Osteocyte (in vitro differentiated cells): ENCODE results near the gene GRID1. TPM values are rescaled to one million over a fixed set of nuclear protein-coding genes. Genes with fewer than 3 reads are reported as not detected.

Experiments used
- DNase-seq: peaks from one replicate; pipeline ENCODE4 v3.0.0; 2021; ENCODE audit warnings: mixed read lengths; ENCODE audit not compliant: unreplicated experiment; ENCODE audit errors: extremely low spot score
- H3K27ac Mint-ChIP-seq: one replicate; pipeline ENCODE4 v1.8.0; 2021; ENCODE audit warnings: mild to moderate bottlenecking, mixed read lengths; ENCODE audit not compliant: unreplicated experiment
- H3K27me3 Mint-ChIP-seq: one replicate; pipeline ENCODE4 v1.8.0; 2021; ENCODE audit warnings: mixed read lengths; ENCODE audit not compliant: unreplicated experiment
- H3K36me3 Mint-ChIP-seq: one replicate; pipeline ENCODE4 v1.8.0; 2021; ENCODE audit warnings: mixed read lengths; ENCODE audit not compliant: unreplicated experiment
- H3K4me1 Mint-ChIP-seq: one replicate; pipeline ENCODE4 v1.8.0; 2021; ENCODE audit warnings: mixed read lengths; ENCODE audit not compliant: unreplicated experiment
- H3K4me3 Mint-ChIP-seq: one replicate; pipeline ENCODE4 v1.8.0; 2021; ENCODE audit warnings: mild to moderate bottlenecking, moderate library complexity, mixed read lengths; ENCODE audit not compliant: unreplicated experiment
- H3K9me3 Mint-ChIP-seq: one replicate; pipeline ENCODE4 v1.8.0; 2021; ENCODE audit warnings: mixed read lengths; ENCODE audit not compliant: unreplicated experiment
- total RNA-seq: library from RNA; stranded (reverse); gene quantifications from 2 replicates; pipeline ENCODE4 v1.2.1, GENCODE V29; 2021
- TF ChIP-seq, protein P1 (sequence below): fragments of 200-600 bp; sonication (generic); IDR thresholded peaks from 2 replicates; pipeline ENCODE4 v1.5.0; 2021; ENCODE audit warnings: antibody characterized with exemption, mild to moderate bottlenecking, moderate library complexity

GRID1 gene
- total RNA-seq, 1 donor from 2014 or later, result 0.11 TPM

DNA sequence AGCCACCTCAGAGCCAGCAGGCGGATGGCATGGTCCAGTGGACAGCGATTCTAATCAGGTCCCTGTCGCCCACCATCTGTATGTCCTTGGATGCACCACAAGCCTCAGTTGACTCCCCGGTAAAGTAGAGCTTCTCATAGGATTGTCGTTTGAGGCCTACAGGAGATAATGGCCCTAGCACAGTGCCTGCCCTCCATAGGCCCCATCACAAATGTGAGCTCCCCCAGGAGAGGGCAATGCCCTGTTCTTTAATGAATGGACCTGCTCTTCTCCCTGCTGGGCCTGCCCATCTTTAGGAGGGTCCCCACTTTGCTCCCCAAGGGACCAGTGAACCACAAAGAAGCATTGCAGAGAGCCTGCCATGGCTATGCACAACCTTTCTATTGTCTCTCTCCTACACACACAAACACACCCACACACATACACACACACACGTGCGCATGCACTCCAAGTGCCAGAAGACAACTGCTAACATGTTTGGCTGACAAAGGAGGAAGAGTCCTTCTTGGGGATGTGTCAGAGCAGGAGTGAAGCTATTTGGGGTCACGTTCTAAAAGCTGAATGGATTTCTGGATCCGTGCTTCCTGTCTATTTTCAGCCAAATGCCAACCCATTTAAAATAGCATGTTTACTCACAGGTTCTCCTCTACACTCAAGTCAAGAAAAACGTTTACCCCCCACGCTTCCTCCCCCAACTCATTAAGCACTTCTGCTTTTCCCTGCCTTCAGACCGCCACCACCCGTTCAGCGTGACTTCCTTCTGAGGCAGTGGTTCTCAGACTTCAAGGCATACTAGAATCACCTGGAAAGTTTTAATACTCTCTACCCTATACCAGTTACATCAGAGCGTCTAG lies 196.1 kb downstream of the GRID1 start:
- no peak overlapping the region for H3K4me3 Mint-ChIP-seq
- no peaks in the 10 kb centered on the region for H3K27me3 Mint-ChIP-seq
- no peak overlapping the region for H3K27ac Mint-ChIP-seq
- peaks cover 4% of the 10 kb centered on the region for H3K9me3 Mint-ChIP-seq
- no peaks in the 10 kb centered on the region for H3K4me1 Mint-ChIP-seq
- DNase-seq, result no peak
- H3K36me3 Mint-ChIP-seq, result no peaks in the 10 kb centered on the region
- TF ChIP-seq, protein P1, sequence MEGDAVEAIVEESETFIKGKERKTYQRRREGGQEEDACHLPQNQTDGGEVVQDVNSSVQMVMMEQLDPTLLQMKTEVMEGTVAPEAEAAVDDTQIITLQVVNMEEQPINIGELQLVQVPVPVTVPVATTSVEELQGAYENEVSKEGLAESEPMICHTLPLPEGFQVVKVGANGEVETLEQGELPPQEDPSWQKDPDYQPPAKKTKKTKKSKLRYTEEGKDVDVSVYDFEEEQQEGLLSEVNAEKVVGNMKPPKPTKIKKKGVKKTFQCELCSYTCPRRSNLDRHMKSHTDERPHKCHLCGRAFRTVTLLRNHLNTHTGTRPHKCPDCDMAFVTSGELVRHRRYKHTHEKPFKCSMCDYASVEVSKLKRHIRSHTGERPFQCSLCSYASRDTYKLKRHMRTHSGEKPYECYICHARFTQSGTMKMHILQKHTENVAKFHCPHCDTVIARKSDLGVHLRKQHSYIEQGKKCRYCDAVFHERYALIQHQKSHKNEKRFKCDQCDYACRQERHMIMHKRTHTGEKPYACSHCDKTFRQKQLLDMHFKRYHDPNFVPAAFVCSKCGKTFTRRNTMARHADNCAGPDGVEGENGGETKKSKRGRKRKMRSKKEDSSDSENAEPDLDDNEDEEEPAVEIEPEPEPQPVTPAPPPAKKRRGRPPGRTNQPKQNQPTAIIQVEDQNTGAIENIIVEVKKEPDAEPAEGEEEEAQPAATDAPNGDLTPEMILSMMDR, result no peak

DNA sequence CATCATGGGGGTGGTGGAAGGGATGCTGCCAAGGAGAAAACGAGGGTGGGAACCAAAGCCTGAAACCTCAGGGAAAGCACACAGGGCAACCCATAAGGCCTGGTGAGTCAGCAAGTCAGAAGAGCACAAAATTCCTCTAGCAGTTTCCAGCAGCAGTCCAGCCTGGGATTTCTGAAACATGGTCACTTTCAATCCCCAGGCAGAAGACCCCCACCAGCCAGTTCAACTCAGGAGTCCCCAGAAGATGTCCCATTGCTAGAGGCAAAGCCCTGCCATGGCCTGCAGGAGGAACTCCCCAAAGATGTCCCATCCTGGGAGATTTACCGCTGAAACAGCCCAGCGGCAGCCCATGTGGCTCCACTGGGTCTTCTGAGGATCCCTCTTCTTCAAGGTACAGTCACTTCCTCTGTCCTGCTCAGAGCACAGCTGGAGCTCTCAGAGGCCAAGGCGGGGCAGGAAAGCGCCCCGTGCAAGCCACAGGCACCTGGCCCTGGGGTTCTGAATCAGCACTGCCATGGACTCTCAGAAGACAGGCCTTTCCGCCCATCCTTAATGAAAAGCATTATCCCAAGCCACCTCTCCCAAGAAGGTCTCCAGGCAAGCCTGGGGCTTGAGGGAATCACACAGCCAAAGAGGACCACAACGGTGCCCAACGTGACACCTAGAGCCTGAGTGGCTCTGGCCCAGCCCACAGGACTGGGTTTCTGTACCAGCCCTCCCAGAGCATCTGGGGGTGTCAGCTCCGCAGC lies 196.9 kb downstream of the GRID1 start:
- Mint-ChIP-seq H3K27me3 (no peaks in the 10 kb centered on the region), H3K36me3 (no peaks in the 10 kb centered on the region), H3K4me1 (no peaks in the 10 kb centered on the region), H3K27ac (no peak overlapping the region), H3K9me3 (peaks cover 4% of the 10 kb centered on the region), H3K4me3 (no peak overlapping the region)
- TF ChIP-seq, protein P1, result no peak
- no peak for DNase-seq

DNA sequence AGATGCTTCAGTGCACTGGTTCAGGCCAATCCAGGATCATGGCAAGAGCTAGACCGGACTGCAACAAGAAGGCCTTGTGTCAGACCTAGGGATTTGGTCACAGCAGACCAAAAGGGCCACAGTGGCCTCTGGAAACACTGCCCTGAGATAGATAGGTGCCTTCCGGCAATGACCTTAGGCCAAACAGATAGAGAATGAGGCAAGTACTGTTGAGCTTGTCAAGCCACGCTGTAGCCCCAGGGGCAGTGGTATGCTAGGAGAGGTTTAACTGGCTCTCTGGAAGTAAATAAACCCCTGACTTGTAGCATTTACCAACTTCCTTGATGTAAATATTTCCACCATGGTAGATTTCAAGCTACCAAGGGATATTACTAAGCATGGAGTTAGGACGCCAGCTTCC lies 197.5 kb downstream of the GRID1 start:
- Mint-ChIP-seq H3K36me3 (no peaks in the 10 kb centered on the region), H3K4me1 (no peaks in the 10 kb centered on the region), H3K9me3 (peaks cover 4% of the 10 kb centered on the region), H3K27me3 (no peaks in the 10 kb centered on the region), H3K4me3 (no peak overlapping the region), H3K27ac (no peak overlapping the region)
- TF ChIP-seq, protein P1, result no peak
- DNase-seq, result no peak

DNA sequence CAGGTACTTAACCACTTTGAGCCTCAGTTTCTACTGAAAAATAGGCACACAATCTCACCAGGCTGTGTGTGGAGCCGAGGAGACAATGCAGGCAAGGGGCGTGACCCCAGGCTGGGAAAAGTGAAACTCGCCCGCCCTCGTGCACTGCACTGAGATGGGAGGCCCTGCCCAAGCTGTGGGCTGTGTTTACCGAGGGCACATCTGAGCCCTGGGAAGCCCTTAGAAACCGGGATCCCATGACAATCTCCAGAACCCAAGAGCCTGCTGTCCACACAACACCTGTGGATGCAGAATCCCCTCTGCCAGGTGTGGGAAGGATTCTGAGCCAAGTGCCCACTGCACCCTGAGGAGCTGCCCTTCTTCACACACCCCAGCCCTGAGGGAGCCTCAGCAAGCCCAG lies 198.3 kb downstream of the GRID1 start:
- Mint-ChIP-seq H3K36me3 (no peaks in the 10 kb centered on the region), H3K4me1 (no peaks in the 10 kb centered on the region), H3K4me3 (no peak overlapping the region), H3K27me3 (no peaks in the 10 kb centered on the region), H3K9me3 (peaks cover 4% of the 10 kb centered on the region), H3K27ac (no peak overlapping the region)
- no peak for DNase-seq
- TF ChIP-seq, protein P1, result no peak

DNA sequence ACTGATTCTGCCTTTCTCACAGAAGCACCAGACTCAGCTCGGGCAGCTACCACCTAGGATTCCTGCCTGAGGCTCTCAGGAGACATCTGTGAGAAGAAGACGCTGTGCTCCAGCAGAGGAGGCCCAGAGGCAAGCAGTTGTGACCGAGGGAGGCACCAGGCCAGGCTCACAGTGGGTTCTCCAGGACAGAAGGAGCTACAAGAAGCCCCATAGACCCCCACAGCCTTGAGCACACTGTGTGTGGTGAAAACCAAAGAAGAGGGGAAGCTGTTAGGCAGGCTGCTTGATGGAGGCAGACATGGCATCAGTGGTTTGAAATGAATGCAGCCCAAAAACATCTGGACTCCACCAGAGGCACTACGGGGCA lies 198.8 kb downstream of the GRID1 start:
- Mint-ChIP-seq H3K36me3 (no peaks in the 10 kb centered on the region), H3K27me3 (no peaks in the 10 kb centered on the region), H3K4me3 (no peak overlapping the region), H3K4me1 (no peaks in the 10 kb centered on the region), H3K27ac (no peak overlapping the region), H3K9me3 (peaks cover 4% of the 10 kb centered on the region)
- no peak for DNase-seq
- TF ChIP-seq, protein P1, result no peak
